ENCODE results near the gene AP2S1.
"Not testable (repeated sequence)": the region's sequence is repeated elsewhere in the genome, so short reads cannot be mapped to it uniquely, and the experiment has no call there.

AP2S1 gene

GRCh38 chr19:46867170-46867569 lies 16.5 kb upstream of the AP2S1 start:
- no peak for DNase-seq

GRCh38 chr19:46866407-46867136 lies 15.9 kb upstream of the AP2S1 start:
- DNase-seq: no peak

- DNase-seq: no peak
Measured at GRCh38 chr19:46863818-46864629, 13.4 kb upstream of the AP2S1 start.

GRCh38 chr19:46862974-46863632 lies 12.5 kb upstream of the AP2S1 start:
- DNase-seq: no peak

GRCh38 chr19:46862503-46862834 lies 11.8 kb upstream of the AP2S1 start:
- DNase-seq: no peak

GRCh38 chr19:46861691-46862502 lies 11.3 kb upstream of the AP2S1 start:
- DNase-seq: no peak

- DNase-seq: no peak
Measured at GRCh38 chr19:46860846-46861690, 10.4 kb upstream of the AP2S1 start, which contains the start of gene ARHGAP35. TSS of gene ARHGAP35 (plus strand) at chr19:46860997. CDS start at chr19:46918676, 57,679 bp downstream.

- DNase-seq: peak; percentile 94
Measured at GRCh38 chr19:46860125-46860845, 9.6 kb upstream of the AP2S1 start.

- DNase-seq: no peak
Measured at GRCh38 chr19:46859637-46860124, 9.0 kb upstream of the AP2S1 start.

GRCh38 chr19:46856062-46857022 lies 5.7 kb upstream of the AP2S1 start:
- peak; percentile 78 for DNase-seq

GRCh38 chr19:46854698-46855097 lies 4.1 kb upstream of the AP2S1 start:
- not testable (repeated sequence) for DNase-seq

- DNase-seq: no peak
Measured at GRCh38 chr19:46852830-46853229, 2.2 kb upstream of the AP2S1 start.

GRCh38 chr19:46849610-46850009 lies 1.0 kb downstream of the AP2S1 start:
- no peak for DNase-seq

GRCh38 chr19:46848389-46848788 lies 2.3 kb downstream of the AP2S1 start:
- no peak for DNase-seq

- no peak for DNase-seq
Measured at GRCh38 chr19:46847528-46847927, 3.1 kb downstream of the AP2S1 start.

GRCh38 chr19:46845959-46846459 lies 4.6 kb downstream of the AP2S1 start:
- no peak for DNase-seq

- no peak for DNase-seq
Measured at GRCh38 chr19:46844067-46844489, 6.6 kb downstream of the AP2S1 start.

- no peak for DNase-seq
Measured at GRCh38 chr19:46842791-46843190, 7.9 kb downstream of the AP2S1 start.

GRCh38 chr19:46841458-46842083 lies 9.1 kb downstream of the AP2S1 start:
- no peak for DNase-seq
